GM19099 (cell line): ENCODE measurements around the gene BRD1.

Experiments used
- POLR2A ChIP-seq: IDR thresholded peaks from 3 replicates; pipeline ENCODE4 v1.6.1; 2011; ENCODE audit warnings: low read depth; ENCODE audit not compliant: insufficient read length; ENCODE audit errors: extremely low read depth

BRD1 gene

GRCh38 chr22:49751966-49752597 is 75.6 kb downstream of the BRD1 start:
- TF ChIP-seq POLR2A, result no peak

GRCh38 chr22:49751318-49751965 is 76.2 kb downstream of the BRD1 start:
- TF ChIP-seq POLR2A, result no peak

GRCh38 chr22:49749885-49750510 is 77.7 kb downstream of the BRD1 start:
- TF ChIP-seq POLR2A, result no peak

- no peak for TF ChIP-seq POLR2A
These were observed 78.4 kb downstream of the BRD1 start for GRCh38 chr22:49749227-49749626.

DNA sequence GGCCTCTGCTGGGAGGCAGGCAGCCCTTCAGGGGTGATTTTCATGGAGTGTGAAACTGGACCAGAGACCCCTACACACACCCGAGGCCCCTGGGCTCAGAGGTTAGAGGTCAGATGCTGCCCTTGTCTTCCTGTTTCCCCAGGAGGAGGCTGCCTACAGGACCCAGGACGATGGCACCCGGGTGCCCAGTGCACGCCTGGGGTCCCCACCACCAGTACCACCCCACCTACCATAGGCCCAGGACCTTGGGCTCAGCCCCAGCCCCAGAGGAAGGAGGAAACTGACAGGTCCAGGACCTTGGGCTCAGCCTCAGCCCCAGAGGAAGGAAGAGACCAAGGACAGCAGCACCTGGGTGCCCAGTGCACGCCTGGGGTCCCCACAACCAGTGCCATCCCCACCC is 79.2 kb downstream of the BRD1 start:
- TF ChIP-seq POLR2A, result no peak

DNA sequence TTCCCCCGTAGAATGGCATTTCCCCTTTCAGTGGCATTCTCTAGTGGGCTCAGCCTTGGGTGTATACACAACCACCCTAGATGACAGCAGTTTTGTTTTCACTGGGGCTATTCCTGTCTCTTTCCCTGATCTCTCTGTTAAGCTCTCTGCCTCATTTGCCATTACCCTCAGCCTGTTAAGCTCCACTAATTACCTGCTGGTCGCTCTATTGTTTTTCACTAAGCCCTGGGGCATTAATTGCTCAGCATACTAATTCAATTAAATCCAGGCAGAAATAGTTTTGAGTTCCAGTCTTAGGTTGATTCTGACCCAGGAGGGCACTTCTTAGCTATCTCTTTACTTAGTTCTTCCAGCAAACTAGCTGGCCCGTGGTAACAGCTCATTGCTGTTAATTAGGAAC is 80.0 kb downstream of the BRD1 start:
- no peak for TF ChIP-seq POLR2A

DNA sequence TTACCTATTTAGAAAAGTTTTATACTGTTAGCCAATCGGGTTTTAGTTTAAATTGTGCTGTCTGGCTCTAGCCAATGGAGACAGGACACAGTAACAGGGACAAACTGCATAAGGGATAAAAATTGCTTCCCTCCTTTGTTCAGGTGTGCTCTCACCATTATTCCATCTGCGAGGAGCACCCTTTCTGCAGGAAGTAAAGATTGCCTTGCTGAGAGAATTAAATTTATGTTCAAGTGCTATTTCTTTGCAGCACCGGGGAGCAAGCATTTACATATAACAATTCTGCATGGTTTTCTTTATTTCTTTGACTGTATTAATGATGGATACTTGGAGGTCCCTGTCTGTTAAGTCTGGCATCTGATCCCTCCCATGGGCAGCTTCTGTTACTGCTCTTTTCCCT is 80.5 kb downstream of the BRD1 start:
- TF ChIP-seq POLR2A, result no peak

- no peak for TF ChIP-seq POLR2A
These were observed 81.6 kb downstream of the BRD1 start for GRCh38 chr22:49746065-49746464.

- TF ChIP-seq POLR2A, result no peak
These were observed 87.4 kb downstream of the BRD1 start for GRCh38 chr22:49740242-49740641.

DNA sequence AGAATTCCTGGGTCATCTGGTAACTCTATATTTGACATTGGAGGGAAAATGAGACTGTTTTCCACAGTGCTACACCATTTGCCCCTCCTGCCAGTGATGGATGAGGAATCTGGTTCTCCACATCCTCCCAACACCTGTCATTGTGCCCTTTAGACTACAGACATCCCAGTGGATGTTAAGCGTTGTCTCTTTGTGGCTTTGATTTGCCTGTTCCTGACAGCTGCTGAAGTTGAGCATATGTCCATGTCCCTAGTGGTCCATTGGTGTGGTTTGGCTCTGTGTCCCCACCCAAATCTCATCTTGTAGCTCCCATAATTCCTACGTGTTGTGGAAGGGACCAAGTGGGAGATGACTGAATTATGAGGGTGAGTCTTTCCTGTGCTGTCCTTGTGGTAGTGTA is 88.5 kb downstream of the BRD1 start:
- no peak for TF ChIP-seq POLR2A

- TF ChIP-seq POLR2A, result no peak
These were observed 89.1 kb downstream of the BRD1 start for GRCh38 chr22:49738566-49738965.

GRCh38 chr22:49738006-49738405 is 89.7 kb downstream of the BRD1 start:
- TF ChIP-seq POLR2A, result no peak

DNA sequence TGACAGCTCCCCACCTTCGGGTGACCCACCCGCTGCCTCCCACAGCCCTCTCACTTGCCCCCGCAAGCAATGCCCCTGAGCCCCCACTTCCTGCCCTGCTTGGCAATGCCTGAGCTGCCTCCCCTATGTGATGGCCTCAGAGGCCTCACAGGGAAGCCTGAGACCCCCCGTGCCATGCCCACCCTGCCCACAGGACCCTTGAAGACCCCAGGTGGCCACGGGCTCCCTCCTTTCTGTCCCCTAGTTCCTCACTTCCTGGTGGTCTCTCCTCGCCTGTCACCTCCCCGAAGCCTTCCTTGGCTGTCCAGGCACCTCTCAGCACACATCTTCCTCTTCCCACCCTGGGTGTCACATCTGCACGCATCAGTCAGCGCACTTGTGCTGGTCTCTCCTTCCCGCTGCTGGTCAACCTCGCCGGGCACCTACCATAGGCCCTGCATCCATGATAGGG is 90.5 kb downstream of the BRD1 start:
- no peak for TF ChIP-seq POLR2A

GRCh38 chr22:49736538-49736937 is 91.1 kb downstream of the BRD1 start:
- TF ChIP-seq POLR2A, result no peak

DNA sequence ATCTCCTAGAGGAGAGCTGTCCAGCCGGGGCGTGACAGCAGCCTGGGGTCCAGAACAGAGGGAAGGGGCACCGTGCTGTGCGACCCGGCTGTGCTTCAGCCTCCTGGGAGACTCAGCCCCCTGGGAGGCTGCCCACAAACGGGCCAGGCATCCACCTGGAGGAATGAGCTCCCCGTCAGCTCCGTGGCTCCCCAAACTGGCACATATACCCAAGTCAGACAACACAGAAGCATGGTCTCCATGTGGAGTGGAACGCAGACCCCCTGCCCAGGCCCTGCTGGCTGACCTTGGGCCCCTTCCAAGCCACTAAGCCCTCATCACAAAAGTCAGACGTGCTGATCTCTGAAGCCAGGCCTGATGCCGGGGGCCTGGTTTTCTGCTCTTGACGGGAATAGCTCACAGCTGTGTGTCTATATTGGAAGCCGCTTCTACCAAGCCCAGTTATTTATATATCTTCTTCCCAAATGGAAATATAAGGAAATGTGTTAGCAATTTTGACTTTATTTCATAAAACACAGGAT is 91.7 kb downstream of the BRD1 start:
- TF ChIP-seq POLR2A, result no peak

DNA sequence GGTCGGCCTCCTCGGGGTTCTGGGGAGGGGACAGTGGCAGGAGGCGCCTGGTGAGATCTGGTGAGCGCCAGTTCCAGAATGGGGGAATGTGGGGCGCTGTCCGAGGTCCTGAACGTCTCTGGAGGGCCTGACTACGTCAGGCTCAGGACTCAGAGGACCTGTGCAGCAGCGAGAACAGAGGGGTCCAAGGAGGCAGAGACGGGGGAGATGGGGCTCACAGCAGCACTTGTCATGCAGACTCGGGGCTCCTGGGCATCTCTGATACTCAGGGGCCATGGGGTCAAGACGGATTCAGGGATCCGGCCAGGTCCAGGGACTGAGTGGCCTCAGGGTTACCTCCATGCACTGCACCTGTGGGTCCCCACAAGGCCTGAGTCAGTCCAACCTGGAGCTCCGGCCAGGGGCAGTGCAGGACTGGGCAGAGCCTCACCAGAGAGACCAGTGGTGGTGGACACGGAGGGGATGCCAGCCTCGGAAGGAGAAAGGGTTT is 92.2 kb downstream of the BRD1 start:
- no peak for TF ChIP-seq POLR2A

GRCh38 chr22:49734882-49735281 is 92.8 kb downstream of the BRD1 start:
- no peak for TF ChIP-seq POLR2A

GRCh38 chr22:49734390-49734789 is 93.3 kb downstream of the BRD1 start:
- no peak for TF ChIP-seq POLR2A
